Left ventricle myocardium inferior (tissue), 1 donor: ENCODE measurements around the gene ANAPC2. TPM values are rescaled to one million over a fixed set of nuclear protein-coding genes. Genes with fewer than 3 reads are reported as not detected.

ENCODE experiments used
- DNase-seq: peaks from one replicate; pipeline ENCODE4 v3.0.0-alpha.2; 2020
- H3K27ac ChIP-seq: fragments of 200-600 bp; replicated peaks from 2 replicates; pipeline ENCODE4 v1.8.0; 2021
- H3K27me3 ChIP-seq: fragments of 200-600 bp; 2 replicates; pipeline ENCODE4 v1.8.0; 2021; ENCODE audit warnings: low read depth
- H3K36me3 ChIP-seq: fragments of 200-600 bp; 2 replicates; pipeline ENCODE4 v1.8.0; 2021
- H3K4me1 ChIP-seq: fragments of 200-600 bp; 2 replicates; pipeline ENCODE4 v1.8.0; 2021
- H3K4me3 ChIP-seq: fragments of 200-600 bp; 2 replicates; pipeline ENCODE4 v1.8.0; 2021; ENCODE audit warnings: mild to moderate bottlenecking, moderate library complexity
- H3K9me3 ChIP-seq: fragments of 200-600 bp; replicated peaks from 2 replicates; pipeline ENCODE4 v1.8.0; 2021
- CTCF ChIP-seq: fragments of 200-600 bp; IDR thresholded peaks from 2 replicates; pipeline ENCODE4 v1.8.0; 2021; ENCODE audit warnings: antibody characterized with exemption, mild to moderate bottlenecking, borderline replicate concordance
- intact Hi-C: fragments of 100-400 bp; cut with micrococcal nuclease; formaldehyde crosslinking; loops from one replicate; pipeline ENCODE4 v1.11.0; 2022
- total RNA-seq: library from RNA; stranded (reverse); fragmentation: NEBNext Ultra II Directional; extraction: Animal tissue kit (Norgen Biotek cat#: 25700); gene quantifications from one replicate; pipeline ENCODE4 v1.2.1, GENCODE V29; 2021
- donor health status: DM: no; HTN: yes; CAD: no; lungs with severe emphysema.

ANAPC2 gene
- total RNA-seq, 1 donor from 2014 or later: 34.7 TPM

- H3K36me3 ChIP-seq: no peaks in the 10 kb centered on the region
- H3K27me3 ChIP-seq: peaks cover 29% of the 10 kb centered on the region
- DNase-seq: no peak
- no peaks in the 10 kb centered on the region for H3K9me3 ChIP-seq
- intact Hi-C loops: loop anchor here (5.0 kb wide), 1 partner anchor 104 kb away; no protein-coding TSS in a partner anchor
- peaks cover 32% of the 10 kb centered on the region for H3K4me1 ChIP-seq
- no peak for TF ChIP-seq CTCF
- H3K4me3 ChIP-seq: no peak overlapping the region
- H3K27ac ChIP-seq: no peak overlapping the region
These were observed 37.5 kb upstream of the ANAPC2 start for GRCh38 chr9:137225699-137226331.

- Histone ChIP-seq H3K36me3 (no peaks in the 10 kb centered on the region), H3K27me3 (peaks cover 22% of the 10 kb centered on the region), H3K4me3 (peak within 1 kb of the TSS; percentile 91), H3K27ac (peak within 1 kb of the TSS; percentile 96), H3K9me3 (no peaks in the 10 kb centered on the region), H3K4me1 (peaks cover 38% of the 10 kb centered on the region)
- TF ChIP-seq CTCF: no peak
- DNase-seq: no peak
- intact Hi-C loops: loop anchor here (5.0 kb wide), 1 partner anchor 103 kb away; no protein-coding TSS in a partner anchor
These were observed 36.7 kb upstream of the ANAPC2 start, which contains the start of gene CYSRT1 for GRCh38 chr9:137224830-137225694. CYSRT1 (plus strand) TSS chr9:137225174; CDS start chr9:137225622, 448 bp downstream.

- DNase-seq: peak; percentile 97
- H3K27me3 ChIP-seq: peaks cover 4% of the 10 kb centered on the region
- H3K4me3 ChIP-seq: peak overlapping the region; percentile 91
- no peaks in the 10 kb centered on the region for H3K36me3 ChIP-seq
- intact Hi-C loops: no loop called here
- no peaks in the 10 kb centered on the region for H3K9me3 ChIP-seq
- H3K27ac ChIP-seq: peak overlapping the region; percentile 96
- peaks cover 47% of the 10 kb centered on the region for H3K4me1 ChIP-seq
- TF ChIP-seq CTCF: no peak
These were observed 35.0 kb upstream of the ANAPC2 start for GRCh38 chr9:137223078-137223970.

- DNase-seq: no peak
- peaks cover 54% of the 10 kb centered on the region for H3K4me1 ChIP-seq
- intact Hi-C loops: no loop called here
- no peaks in the 10 kb centered on the region for H3K9me3 ChIP-seq
- H3K4me3 ChIP-seq: peak within 1 kb of the TSS; percentile 91
- no peaks in the 10 kb centered on the region for H3K27me3 ChIP-seq
- no peaks in the 10 kb centered on the region for H3K36me3 ChIP-seq
- H3K27ac ChIP-seq: peak within 1 kb of the TSS; percentile 96
- TF ChIP-seq CTCF: no peak
These were observed 34.1 kb upstream of the ANAPC2 start, which contains the start of gene RNF208 for GRCh38 chr9:137222190-137223077. RNF208 (minus strand) TSS chr9:137222240; CDS start chr9:137221212, 1,028 bp downstream.
